HepG2 (cell line): ENCODE data around the gene CDK12. TPM values are rescaled to one million over a fixed set of nuclear protein-coding genes. Genes with fewer than 3 reads are reported as not detected.

Source experiments
- AKAP8 ChIP-seq: sonication (generic); formaldehyde crosslinking; IDR thresholded peaks from 2 replicates; pipeline ENCODE4 v1.5.1; 2020; ENCODE audit warnings: mild to moderate bottlenecking, missing genetic modification reagents
- FOXC1 ChIP-seq: sonication (generic); formaldehyde crosslinking; IDR thresholded peaks from 2 replicates; pipeline ENCODE4 v1.8.0; 2022; ENCODE audit warnings: mild to moderate bottlenecking, missing genetic modification reagents, borderline replicate concordance
- HMGXB4 ChIP-seq, 2 experiments: sonication (generic) in 1 of 2; formaldehyde crosslinking in 1 of 2; IDR thresholded peaks; 2 replicates each; pipeline versions ENCODE4 v1.4.0 to v1.6.1; 2018 to 2020; ENCODE audit warnings: missing genetic modification reagents in 2 of 2, borderline replicate concordance in 1 of 2, low read depth in 1 of 2, mild to moderate bottlenecking in 1 of 2, missing biosample characterization in 1 of 2
- HOXA5 ChIP-seq: sonication (generic); formaldehyde crosslinking; IDR thresholded peaks from 2 replicates; pipeline ENCODE4 v1.4.0; 2020; ENCODE audit warnings: missing genetic modification reagents
- NFKBIZ ChIP-seq: IDR thresholded peaks from 2 replicates; pipeline ENCODE4 v1.6.1; 2018; ENCODE audit warnings: missing genetic modification reagents, missing compliant biosample characterization
- NR2F6 ChIP-seq, 2 experiments: IDR thresholded peaks; 2 replicates each; pipeline ENCODE4 v1.6.1; 2016; ENCODE audit warnings: antibody characterized with exemption in 1 of 2, mild to moderate bottlenecking in 1 of 2
- PPARG ChIP-seq: conservative IDR thresholded peaks from 2 replicates; pipeline ENCODE4 v1.6.1; 2016; ENCODE audit warnings: missing biosample characterization, missing genetic modification reagents
- REPIN1 ChIP-seq: sonication (generic); formaldehyde crosslinking; IDR thresholded peaks from 2 replicates; pipeline ENCODE4 v1.8.0; 2022; ENCODE audit warnings: missing genetic modification reagents, low read depth, mild to moderate bottlenecking, borderline replicate concordance
- TBL1XR1 ChIP-seq: fragments of 150-350 bp; IDR thresholded peaks from 2 replicates; pipeline ENCODE4 v1.6.1; 2014; ENCODE audit warnings: borderline replicate concordance, low read length; ENCODE audit not compliant: partially characterized antibody
- THAP7 ChIP-seq: sonication (generic); formaldehyde crosslinking; IDR thresholded peaks from 2 replicates; pipeline ENCODE4 v1.8.1; 2023; ENCODE audit warnings: mild to moderate bottlenecking, missing genetic modification reagents
- ZGPAT ChIP-seq: IDR thresholded peaks from 2 replicates; pipeline ENCODE4 v1.6.1; 2016; ENCODE audit warnings: mild to moderate bottlenecking
- ZNF143 ChIP-seq: sonication (generic); formaldehyde crosslinking; IDR thresholded peaks from 2 replicates; pipeline ENCODE4 v1.4.0; 2020; ENCODE audit warnings: missing genetic modification reagents
- ZNF235 ChIP-seq: sonication (generic); formaldehyde crosslinking; IDR thresholded peaks from 2 replicates; pipeline ENCODE4 v1.8.1; 2023; ENCODE audit warnings: mild to moderate bottlenecking, missing genetic modification reagents, borderline replicate concordance
- ZNF317 ChIP-seq: sonication (generic); formaldehyde crosslinking; IDR thresholded peaks from 2 replicates; pipeline ENCODE4 v1.5.0; 2020; ENCODE audit warnings: mild to moderate bottlenecking, missing genetic modification reagents
- ZNF580 ChIP-seq: IDR thresholded peaks from 2 replicates; pipeline ENCODE4 v1.6.1; 2016; ENCODE audit warnings: low read depth, borderline replicate concordance
- ZNF597 ChIP-seq: sonication (generic); formaldehyde crosslinking; IDR thresholded peaks from 2 replicates; pipeline ENCODE4 v1.5.0; 2020; ENCODE audit warnings: missing genetic modification reagents
- ZNF713 ChIP-seq: sonication (generic); formaldehyde crosslinking; IDR thresholded peaks from 2 replicates; pipeline ENCODE4 v1.4.0; 2020; ENCODE audit warnings: mild to moderate bottlenecking, missing genetic modification reagents
- ZNF737 ChIP-seq: sonication (generic); formaldehyde crosslinking; IDR thresholded peaks from 2 replicates; pipeline ENCODE4 v1.5.0; 2020; ENCODE audit warnings: missing genetic modification reagents, mild to moderate bottlenecking, borderline replicate concordance
- ZNF790 ChIP-seq: sonication (generic); formaldehyde crosslinking; IDR thresholded peaks from 2 replicates; pipeline ENCODE4 v1.8.0; 2022; ENCODE audit warnings: missing genetic modification reagents, mild to moderate bottlenecking, borderline replicate concordance
- ZNF879 ChIP-seq: sonication (generic); formaldehyde crosslinking; IDR thresholded peaks from 2 replicates; pipeline ENCODE4 v1.8.1; 2023; ENCODE audit warnings: missing genetic modification reagents
- ZSCAN5A ChIP-seq: sonication (generic); formaldehyde crosslinking; IDR thresholded peaks from 2 replicates; pipeline ENCODE4 v1.8.0; 2022; ENCODE audit warnings: mild to moderate bottlenecking, missing genetic modification reagents, borderline replicate concordance
- polyA plus RNA-seq, 8 experiments: library from polyadenylated mRNA; depleted of rRNA in 3 of 8; stranded (reverse) in 7 of 8; unstranded in 1 of 8; fragments of >200 nt; fragmentation: Illumina TruSeq in 4 of 8; extraction: Trizol in 4 of 8; gene quantifications; 2 replicates each; pipeline versions ENCODE4 v1.2.1 to v1.2.3, GENCODE V29; 2011 to 2016; ENCODE audit warnings: low read depth in 4 of 8, missing spikeins in 1 of 8, mixed read lengths in 1 of 8; ENCODE audit not compliant: insufficient read depth in 1 of 8
- total RNA-seq, 5 experiments: library from RNA; depleted of rRNA; stranded (reverse); fragments of >200 nt; fragmentation: Illumina TruSeq; extraction: Trizol; gene quantifications; 2 replicates each; pipeline ENCODE4 v1.2.3, GENCODE V29; 2016; ENCODE audit warnings: low read depth in 1 of 5

CDK12 gene
- total and polyA plus RNA-seq, 2 of the 13 experiments (the other 11 are each of a cell fraction or from before 2014, with no cell fraction given), result 24.0 to 88.6 TPM

GRCh38 chr17:39450847-39451581 lies 10.3 kb upstream of the CDK12 start, which contains the start of gene MED1 (continued):
- no peak for TF ChIP-seq TBL1XR1
- peak; percentile 69; the same call in 1 of the 2 replicates for TF ChIP-seq ZGPAT (CRISPR knock-in tag)
- no peak for TF ChIP-seq ZNF713 (CRISPR knock-in tag)
- TF ChIP-seq FOXC1 (CRISPR knock-in tag), result peak; percentile 62; the same call in 1 of the 2 replicates
- TF ChIP-seq HMGXB4 (CRISPR knock-in tag; IDR thresholded peaks at IDR 0.05; ENCODE audit: borderline replicate concordance in 1 of 2, low read depth in 1 of 2), result peak; percentile 46 to 63
- TF ChIP-seq ZNF879, result peak; percentile 82; the same call in 1 of the 2 replicates
- no peak for TF ChIP-seq ZNF597 (CRISPR knock-in tag)
- peak; percentile 34; the same call in 1 of the 2 replicates for TF ChIP-seq HOXA5 (CRISPR knock-in tag)
- TF ChIP-seq ZNF235, result no peak; the same call in 1 of the 2 replicates
- peak; percentile 97 for TF ChIP-seq ZNF737 (CRISPR knock-in tag)
- TF ChIP-seq NFKBIZ (CRISPR knock-in tag), result no peak; the same call in 1 of the 2 replicates
- peak; percentile 58; the same call in 1 of the 2 replicates for TF ChIP-seq ZNF143 (CRISPR knock-in tag)
- TF ChIP-seq ZSCAN5A (CRISPR knock-in tag), result no peak; the same call in 1 of the 2 replicates
- no peak for TF ChIP-seq ZNF790 (CRISPR knock-in tag)
- peak; percentile 28; the same call in 1 of the 2 replicates for TF ChIP-seq NR2F6 (IDR thresholded peaks at IDR 0.05)
- no peak for TF ChIP-seq NR2F6 (CRISPR knock-in tag; IDR thresholded peaks at IDR 0.05)
- TF ChIP-seq AKAP8 (CRISPR knock-in tag), result 0 out of 2 replicates have a peak, but pooled peaks have one; percentile 52
- TF ChIP-seq REPIN1 (CRISPR knock-in tag), result peak; percentile 55; the same call in 1 of the 2 replicates
- TF ChIP-seq PPARG (CRISPR knock-in tag), result no peak
- TF ChIP-seq ZNF580 (CRISPR knock-in tag), result 0 out of 2 replicates have a peak, but pooled peaks have one; percentile 58
- TF ChIP-seq ZNF317 (CRISPR knock-in tag), result 0 out of 2 replicates have a peak, but pooled peaks have one; percentile 46
- TF ChIP-seq THAP7 (CRISPR knock-in tag), result peak; percentile 83; the same call in 1 of the 2 replicates
